ENCODE results near the gene NSUN2.
"Not testable (repeated sequence)": the region's sequence is repeated elsewhere in the genome, so short reads cannot be mapped to it uniquely, and the experiment has no call there.

Gene NSUN2

GRCh38 chr5:6675784-6676491, 43.1 kb upstream of the NSUN2 start:
- peak; percentile 32 for TF ChIP-seq CTCF (IDR thresholded peaks at IDR 0.05; ENCODE audit: low read depth, low read length, missing control alignments)
- DNase-seq (ENCODE audit: low read depth): no peak
- no peak overlapping the region for H3K4me3 ChIP-seq (ENCODE audit: low read depth, low read length)

- H3K4me3 ChIP-seq (ENCODE audit: low read depth, low read length): no peak overlapping the region
- no peak for TF ChIP-seq CTCF (IDR thresholded peaks at IDR 0.05; ENCODE audit: low read depth, low read length, missing control alignments)
- no peak for DNase-seq (ENCODE audit: low read depth)
These were observed 42.0 kb upstream of the NSUN2 start for GRCh38 chr5:6674886-6675285.

- DNase-seq (ENCODE audit: low read depth): no peak
These were observed 41.6 kb upstream of the NSUN2 start for GRCh38 chr5:6674421-6674820.

GRCh38 chr5:6673963-6674362, 41.1 kb upstream of the NSUN2 start:
- TF ChIP-seq CTCF (IDR thresholded peaks at IDR 0.05; ENCODE audit: low read depth, low read length, missing control alignments): no peak
- no peak overlapping the region for H3K4me3 ChIP-seq (ENCODE audit: low read depth, low read length)
- no peak for DNase-seq (ENCODE audit: low read depth)

More at GRCh38 chr5:6674421-6674820, 41.6 kb upstream of the NSUN2 start:
- no peak for TF ChIP-seq CTCF (IDR thresholded peaks at IDR 0.05; ENCODE audit: low read depth, low read length, missing control alignments)
- no peak overlapping the region for H3K4me3 ChIP-seq (ENCODE audit: low read depth, low read length)

GRCh38 chr5:6673031-6673430, 40.2 kb upstream of the NSUN2 start:
- no peak for DNase-seq (ENCODE audit: low read depth)
- no peak for TF ChIP-seq CTCF (IDR thresholded peaks at IDR 0.05; ENCODE audit: low read depth, low read length, missing control alignments)
- no peak overlapping the region for H3K4me3 ChIP-seq (ENCODE audit: low read depth, low read length)

GRCh38 chr5:6668717-6669116, 35.9 kb upstream of the NSUN2 start:
- H3K4me3 ChIP-seq (ENCODE audit: low read depth, low read length); DNase-seq (ENCODE audit: low read depth): not testable (repeated sequence)

- TF ChIP-seq CTCF (IDR thresholded peaks at IDR 0.05; ENCODE audit: low read depth, low read length, missing control alignments): no peak
- no peak for DNase-seq (ENCODE audit: low read depth)
These were observed 34.8 kb upstream of the NSUN2 start for GRCh38 chr5:6667648-6668047.

More at GRCh38 chr5:6667648-6668047, 34.8 kb upstream of the NSUN2 start:
- H3K4me3 ChIP-seq (ENCODE audit: low read depth, low read length): no peak overlapping the region
